Suprapubic skin (tissue), 4 donors: ENCODE results near the gene UBE2QL1.

ENCODE experiments used
- CTCF ChIP-seq, 2 donors: fragments of 200-600 bp in 1 of 2; fragments of 450-650 bp in 1 of 2; sonication (generic) in 1 of 2; IDR thresholded peaks; one replicate each; pipeline ENCODE4 v1.5.1; 2016 to 2019; ENCODE audit warnings: antibody characterized with exemption in 2 of 2, mild to moderate bottlenecking in 1 of 2, moderate library complexity in 1 of 2
- POLR2A ChIP-seq, 2 donors: fragments of 450-650 bp; IDR thresholded peaks; one replicate each; pipeline ENCODE4 v1.6.1; 2017; ENCODE audit warnings: antibody characterized with exemption in 2 of 2, mild to moderate bottlenecking in 2 of 2, moderate library complexity in 2 of 2
- POLR2AphosphoS5 ChIP-seq, 3 donors: sonication (generic); formaldehyde crosslinking; IDR thresholded peaks; one replicate each; pipeline ENCODE4 v1.6.1; 2017; ENCODE audit warnings: antibody characterized with exemption in 3 of 3

- TF ChIP-seq POLR2AphosphoS5 (IDR thresholded peaks at IDR 0.05) (no peak), CTCF (IDR thresholded peaks at IDR 0.05) (no peak), POLR2A (IDR thresholded peaks at IDR 0.05) (no peak)
Measured at GRCh38 chr5:6403416-6403815, 45.2 kb upstream of the UBE2QL1 start.
